Fibroblast of lung (primary cell): Measurements from ENCODE around the gene RNF10. TPM values are rescaled to one million over a fixed set of nuclear protein-coding genes. Genes with fewer than 3 reads are reported as not detected.

ENCODE experiments used
- DNase-seq, 2 donors: peaks; one replicate each; pipeline versions ENCODE4 v3.0.0 to v3.0.0-alpha.2; 2010; ENCODE audit warnings: low read depth in 2 of 2
- H2AFZ ChIP-seq: 2 replicates; pipeline ENCODE4 v1.5.1; 2012; ENCODE audit warnings: low read length, control low read depth, inconsistent platforms
- H3K27ac ChIP-seq: 2 replicates; pipeline ENCODE4 v1.5.1; 2011; ENCODE audit warnings: low read length, control low read depth; ENCODE audit not compliant: insufficient read depth
- H3K27me3 ChIP-seq: 2 replicates; pipeline ENCODE4 v1.5.1; 2011; ENCODE audit warnings: mild to moderate bottlenecking, low read length; ENCODE audit not compliant: control insufficient read depth, insufficient read depth
- H3K36me3 ChIP-seq: 2 replicates; pipeline ENCODE4 v1.5.1; 2011; ENCODE audit warnings: low read length; ENCODE audit not compliant: control insufficient read depth, insufficient read depth
- H3K4me1 ChIP-seq: 2 replicates; pipeline ENCODE4 v1.5.1; 2011; ENCODE audit warnings: low read length; ENCODE audit not compliant: control insufficient read depth, insufficient read depth; ENCODE audit errors: extremely low read depth
- H3K4me2 ChIP-seq: 2 replicates; pipeline ENCODE4 v1.5.1; 2011; ENCODE audit warnings: low read length, control low read depth; ENCODE audit not compliant: insufficient read depth; ENCODE audit errors: extremely low read depth
- H3K4me3 ChIP-seq, 4 experiments: fragments of 200-600 bp in 1 of 4; sonication (generic) in 1 of 4; replicated peaks in 1 of 4; 2 replicates each; pipeline ENCODE4 v1.5.1; 2011 to 2016; ENCODE audit warnings: low read length in 4 of 4, low read depth in 3 of 4, mild to moderate bottlenecking in 3 of 4, control low read depth in 2 of 4, inconsistent platforms in 1 of 4, mixed read lengths in 1 of 4; ENCODE audit not compliant: insufficient read depth in 1 of 4; ENCODE audit errors: control extremely low read depth in 1 of 4
- H3K79me2 ChIP-seq: 2 replicates; pipeline ENCODE4 v1.5.1; 2012; ENCODE audit warnings: mild to moderate bottlenecking, low read length, inconsistent platforms; ENCODE audit not compliant: control insufficient read depth, insufficient read depth
- H3K9ac ChIP-seq: 2 replicates; pipeline ENCODE4 v1.5.1; 2011; ENCODE audit warnings: mild to moderate bottlenecking, low read length, control low read depth; ENCODE audit not compliant: insufficient read depth
- H3K9me3 ChIP-seq: 2 replicates; pipeline ENCODE4 v1.5.1; 2012; ENCODE audit warnings: low read depth, low read length; ENCODE audit not compliant: control insufficient read depth, insufficient read depth
- H4K20me1 ChIP-seq: 2 replicates; pipeline ENCODE4 v1.5.1; 2011; ENCODE audit warnings: low read length; ENCODE audit not compliant: control insufficient read depth, insufficient read depth; ENCODE audit errors: extremely low read depth
- EZH2 ChIP-seq: IDR thresholded peaks from 2 replicates; pipeline ENCODE4 v1.5.1; 2012; ENCODE audit warnings: low read length, control low read depth, mild to moderate bottlenecking; ENCODE audit errors: missing control alignments
- polyA plus RNA-seq, 2 donors: library from polyadenylated mRNA; depleted of rRNA in 1 of 2; stranded (reverse) in 1 of 2; unstranded in 1 of 2; fragments of >200 nt; gene quantifications; 2 replicates each; pipeline ENCODE4 v1.2.1, GENCODE V29; 2011 to 2012; ENCODE audit warnings: missing spikeins in 1 of 2
- total RNA-seq: library from RNA; depleted of rRNA; stranded (reverse); fragments of >200 nt; gene quantifications from 2 replicates; pipeline ENCODE4 v1.2.1, GENCODE V29; 2014
- TF ChIP-seq, protein P1 (sequence below), 2 donors: IDR thresholded peaks in 1 of 2; conservative IDR thresholded peaks in 1 of 2; 1 replicate in 1 of 2; 2 replicates in 1 of 2; pipeline ENCODE4 v1.5.1; 2011 to 2012; ENCODE audit warnings: low read length in 2 of 2, control low read depth in 1 of 2, inconsistent platforms in 1 of 2, low read depth in 1 of 2, mild to moderate bottlenecking in 1 of 2

The RNF10 gene
- total and polyA plus RNA-seq, 2 donors (not counting 1 experiment from before 2014, with no cell fraction given): 174 to 184 TPM

DNA sequence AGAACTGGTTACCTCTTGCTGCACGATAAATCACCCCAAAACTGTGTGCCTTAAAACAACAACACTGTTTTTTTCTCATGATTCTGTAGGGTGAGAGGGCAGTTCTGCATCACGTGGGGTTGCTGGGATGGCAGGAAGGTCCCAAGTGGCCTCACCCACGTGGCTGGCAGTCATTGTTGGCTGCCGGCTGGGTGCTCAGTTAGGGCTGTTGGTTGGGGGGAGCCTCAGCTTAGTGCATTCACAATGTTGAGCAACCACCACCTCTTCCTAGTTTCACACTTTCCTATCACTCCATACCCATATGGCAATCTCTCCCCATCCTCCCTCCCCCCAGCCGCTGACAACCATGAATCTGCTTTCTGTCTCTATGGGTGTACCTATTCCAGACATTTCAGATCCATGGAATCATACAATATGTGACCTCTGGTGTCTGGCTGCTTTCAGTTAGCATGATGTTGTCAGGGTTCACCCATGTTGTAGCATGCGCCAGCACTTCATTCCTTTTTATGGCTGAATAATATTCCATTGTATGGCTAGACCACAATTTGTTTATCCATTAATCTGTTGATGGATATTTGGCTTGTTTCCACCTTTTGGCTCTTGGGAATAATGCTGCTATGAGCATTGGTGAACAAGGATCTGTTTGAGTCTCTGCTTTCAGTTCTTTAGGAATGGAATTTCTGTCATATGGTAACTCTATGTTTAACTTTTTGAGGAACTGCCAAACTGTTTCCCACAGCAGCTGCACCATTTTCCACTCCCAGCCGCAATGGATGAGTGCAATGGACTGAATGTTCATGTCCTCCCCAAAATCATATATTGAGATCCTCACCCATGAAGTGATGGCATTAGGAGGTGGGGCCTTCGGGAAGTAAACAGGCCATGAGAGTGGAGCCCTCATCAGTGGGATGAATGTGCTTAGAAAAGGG lies 58.2 kb downstream of the RNF10 start:
- no peak for DNase-seq
- Histone ChIP-seq H3K9me3 (no peaks in the 10 kb centered on the region), H3K4me2 (no peak overlapping the region), H2AFZ (no peak overlapping the region), H3K27me3 (peaks cover 10% of the 10 kb centered on the region), H3K9ac (no peak overlapping the region), H3K36me3 (no peaks in the 10 kb centered on the region), H4K20me1 (no peaks in the 10 kb centered on the region), H3K27ac (no peak overlapping the region), H3K4me3 (no peak overlapping the region), H3K4me1 (no peaks in the 10 kb centered on the region), H3K79me2 (no peaks in the 10 kb centered on the region)
- TF ChIP-seq, protein P1, sequence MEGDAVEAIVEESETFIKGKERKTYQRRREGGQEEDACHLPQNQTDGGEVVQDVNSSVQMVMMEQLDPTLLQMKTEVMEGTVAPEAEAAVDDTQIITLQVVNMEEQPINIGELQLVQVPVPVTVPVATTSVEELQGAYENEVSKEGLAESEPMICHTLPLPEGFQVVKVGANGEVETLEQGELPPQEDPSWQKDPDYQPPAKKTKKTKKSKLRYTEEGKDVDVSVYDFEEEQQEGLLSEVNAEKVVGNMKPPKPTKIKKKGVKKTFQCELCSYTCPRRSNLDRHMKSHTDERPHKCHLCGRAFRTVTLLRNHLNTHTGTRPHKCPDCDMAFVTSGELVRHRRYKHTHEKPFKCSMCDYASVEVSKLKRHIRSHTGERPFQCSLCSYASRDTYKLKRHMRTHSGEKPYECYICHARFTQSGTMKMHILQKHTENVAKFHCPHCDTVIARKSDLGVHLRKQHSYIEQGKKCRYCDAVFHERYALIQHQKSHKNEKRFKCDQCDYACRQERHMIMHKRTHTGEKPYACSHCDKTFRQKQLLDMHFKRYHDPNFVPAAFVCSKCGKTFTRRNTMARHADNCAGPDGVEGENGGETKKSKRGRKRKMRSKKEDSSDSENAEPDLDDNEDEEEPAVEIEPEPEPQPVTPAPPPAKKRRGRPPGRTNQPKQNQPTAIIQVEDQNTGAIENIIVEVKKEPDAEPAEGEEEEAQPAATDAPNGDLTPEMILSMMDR (conservative IDR thresholded peaks at IDR 0.05 in 1 of 2, IDR thresholded peaks at IDR 0.05 in 1 of 2; ENCODE audit: low read depth in 1 of 2, low read length in 2 of 2): no peak
- no peak for TF ChIP-seq EZH2

DNA sequence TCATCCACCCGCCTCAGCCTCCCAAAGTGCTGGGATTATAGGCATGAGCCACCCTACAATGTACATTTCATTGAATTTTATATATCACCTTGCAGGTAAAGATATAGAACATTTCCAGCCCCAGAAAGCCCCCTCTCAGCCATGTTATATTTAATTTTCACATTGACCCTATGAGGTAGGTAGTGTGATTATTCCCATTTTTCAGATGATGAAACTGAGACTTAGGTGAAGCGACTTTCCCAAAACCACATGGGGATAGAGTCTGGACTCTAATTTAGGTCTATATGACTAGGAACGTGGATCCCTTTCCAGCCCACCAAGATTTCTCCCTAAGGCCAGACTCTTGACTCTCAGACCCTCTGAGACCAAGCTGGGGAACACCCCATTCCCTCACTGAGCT lies 62.7 kb downstream of the RNF10 start:
- no peak overlapping the region for H3K4me3 ChIP-seq
- no peaks in the 10 kb centered on the region for H4K20me1 ChIP-seq
- TF ChIP-seq, protein P1 (conservative IDR thresholded peaks at IDR 0.05 in 1 of 2, IDR thresholded peaks at IDR 0.05 in 1 of 2; ENCODE audit: low read depth in 1 of 2, low read length in 2 of 2): no peak
- no peak for TF ChIP-seq EZH2
- no peak overlapping the region for H3K27ac ChIP-seq
- no peaks in the 10 kb centered on the region for H3K79me2 ChIP-seq
- H3K9me3 ChIP-seq: no peaks in the 10 kb centered on the region
- no peak overlapping the region for H3K9ac ChIP-seq
- no peaks in the 10 kb centered on the region for H3K36me3 ChIP-seq
- H3K4me2 ChIP-seq: no peak overlapping the region
- DNase-seq: no peak
- peaks cover 10% of the 10 kb centered on the region for H3K27me3 ChIP-seq
- no peaks in the 10 kb centered on the region for H3K4me1 ChIP-seq
- H2AFZ ChIP-seq: no peak overlapping the region

DNA sequence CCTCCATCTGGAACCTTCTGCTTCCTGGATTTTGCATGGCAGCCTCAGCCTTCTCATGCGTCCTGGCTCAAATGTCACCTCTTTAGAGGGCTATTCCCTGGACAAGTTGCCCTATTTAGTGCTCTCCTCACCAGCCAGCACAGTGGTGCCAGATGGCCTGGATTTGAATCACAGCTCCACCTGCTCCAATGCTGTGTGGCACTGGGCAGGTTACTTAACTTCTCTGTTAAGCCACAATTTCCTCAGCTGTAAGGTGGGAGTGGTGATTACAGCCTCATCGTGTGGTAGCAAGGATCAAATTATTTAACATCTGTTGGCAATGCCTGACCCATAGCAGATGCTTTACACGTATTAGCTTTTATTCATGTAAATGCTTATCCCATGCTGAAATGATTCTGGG lies 63.7 kb downstream of the RNF10 start:
- DNase-seq: no peak
- Histone ChIP-seq H3K9ac (no peak overlapping the region), H3K79me2 (no peaks in the 10 kb centered on the region), H3K4me1 (no peaks in the 10 kb centered on the region), H3K27ac (no peak overlapping the region), H3K36me3 (no peaks in the 10 kb centered on the region), H2AFZ (no peak overlapping the region), H3K4me3 (no peak overlapping the region), H4K20me1 (no peaks in the 10 kb centered on the region), H3K9me3 (no peaks in the 10 kb centered on the region), H3K27me3 (peaks cover 5% of the 10 kb centered on the region), H3K4me2 (no peak overlapping the region)
- TF ChIP-seq, protein P1 (conservative IDR thresholded peaks at IDR 0.05 in 1 of 2, IDR thresholded peaks at IDR 0.05 in 1 of 2; ENCODE audit: low read depth in 1 of 2, low read length in 2 of 2): no peak
- TF ChIP-seq EZH2: no peak
